ENCODE data around the gene ACIN1.
"Not testable (repeated sequence)": the region's sequence is repeated elsewhere in the genome, so short reads cannot be mapped to it uniquely, and the experiment has no call there.

Gene ACIN1

GRCh38 chr14:23124337-23124954 is 29.5 kb upstream of the ACIN1 start:
- DNase-seq (ENCODE audit: low spot score) = no peak

DNA sequence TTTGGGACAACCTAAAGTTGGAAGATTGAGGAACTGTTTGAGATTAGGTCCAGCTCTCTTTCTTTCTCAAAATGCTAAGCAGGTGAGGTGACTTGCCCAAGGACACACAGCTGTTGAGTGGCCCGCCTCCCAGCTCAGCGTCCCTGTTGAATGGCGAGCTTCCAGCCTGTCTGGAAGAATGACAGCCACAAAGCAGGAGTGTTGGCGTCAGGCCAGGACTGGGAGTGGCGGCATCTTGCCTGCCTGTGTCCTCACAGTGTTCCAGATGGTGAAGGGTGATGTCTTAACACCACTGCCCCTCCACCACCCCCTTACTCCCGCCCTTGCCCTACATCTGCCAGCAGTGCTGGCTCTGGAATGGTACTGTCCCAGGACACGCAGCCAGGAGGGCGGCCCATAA is 28.5 kb upstream of the ACIN1 start:
- DNase-seq (ENCODE audit: low spot score) = no peak

DNA sequence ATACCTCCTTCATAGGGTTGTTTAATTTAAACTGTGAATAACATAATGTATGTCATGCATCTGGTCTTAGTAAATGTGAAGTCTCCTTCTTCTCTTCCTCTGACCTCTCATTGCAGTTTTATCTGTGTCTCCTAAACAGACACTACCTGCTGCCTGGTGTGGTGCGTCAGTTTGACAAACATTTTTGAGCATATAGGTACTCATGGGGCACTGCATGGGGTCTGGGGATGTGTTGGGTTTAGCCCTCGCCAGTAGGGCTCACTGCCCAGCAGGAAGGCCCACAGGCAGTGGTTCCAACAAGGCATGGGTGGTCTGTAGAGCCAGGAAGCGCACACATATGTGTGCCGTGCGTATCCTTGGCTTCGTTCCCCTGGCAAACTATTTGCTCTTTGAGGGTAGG is 27.1 kb upstream of the ACIN1 start:
- DNase-seq (ENCODE audit: low spot score) = no peak

- DNase-seq (ENCODE audit: low spot score) = peak; percentile 18
Measured at GRCh38 chr14:23121361-23121771, 26.4 kb upstream of the ACIN1 start.

DNA sequence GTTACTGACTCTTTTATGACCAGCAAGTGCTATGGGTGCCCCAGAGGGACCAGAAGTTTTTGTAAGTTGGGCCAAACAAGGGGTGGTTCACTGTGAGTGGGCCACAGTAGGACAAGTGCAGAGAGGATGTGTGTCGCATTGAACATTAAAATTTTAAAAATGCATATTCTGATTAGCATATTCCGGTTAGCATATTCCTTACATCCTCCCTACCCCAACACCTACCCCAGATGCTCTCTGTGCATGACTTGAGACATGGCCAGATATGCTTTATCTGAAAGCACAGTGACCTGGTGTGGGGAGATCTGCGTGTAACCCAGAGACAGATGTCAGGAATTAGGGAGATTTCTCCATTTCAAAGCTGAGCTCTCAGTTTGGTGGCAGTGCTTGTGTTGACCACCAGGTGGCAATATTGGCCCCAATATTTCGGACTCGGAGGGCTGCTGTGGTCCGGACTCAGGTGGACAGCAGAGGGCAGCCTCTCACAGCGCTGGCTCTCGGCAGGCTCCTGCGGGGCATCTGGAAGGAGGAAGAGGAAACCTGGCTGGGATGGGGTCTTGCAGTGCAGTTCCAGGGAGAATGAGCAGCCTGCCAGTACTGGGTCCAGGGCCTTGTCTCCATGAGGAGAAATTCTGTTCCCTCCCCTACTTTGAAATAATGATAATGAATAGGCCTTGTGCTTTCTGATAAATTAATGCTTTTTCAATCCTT is 25.8 kb upstream of the ACIN1 start:
- peak; percentile 88 for DNase-seq (ENCODE audit: low spot score)

GRCh38 chr14:23119363-23120327 is 24.7 kb upstream of the ACIN1 start:
- DNase-seq (ENCODE audit: low spot score) = no peak

- DNase-seq (ENCODE audit: low spot score) = no peak
Measured at GRCh38 chr14:23118506-23119362, 23.8 kb upstream of the ACIN1 start, which contains the start of gene CEBPE. Gene CEBPE, minus strand, starts transcription at chr14:23119255. Its CDS starts 164 bp downstream, at chr14:23119091.

- no peak for DNase-seq (ENCODE audit: low spot score)
Measured at GRCh38 chr14:23117371-23118020, 22.6 kb upstream of the ACIN1 start.

GRCh38 chr14:23115918-23116317 is 21.0 kb upstream of the ACIN1 start:
- DNase-seq (ENCODE audit: low spot score) = no peak

DNA sequence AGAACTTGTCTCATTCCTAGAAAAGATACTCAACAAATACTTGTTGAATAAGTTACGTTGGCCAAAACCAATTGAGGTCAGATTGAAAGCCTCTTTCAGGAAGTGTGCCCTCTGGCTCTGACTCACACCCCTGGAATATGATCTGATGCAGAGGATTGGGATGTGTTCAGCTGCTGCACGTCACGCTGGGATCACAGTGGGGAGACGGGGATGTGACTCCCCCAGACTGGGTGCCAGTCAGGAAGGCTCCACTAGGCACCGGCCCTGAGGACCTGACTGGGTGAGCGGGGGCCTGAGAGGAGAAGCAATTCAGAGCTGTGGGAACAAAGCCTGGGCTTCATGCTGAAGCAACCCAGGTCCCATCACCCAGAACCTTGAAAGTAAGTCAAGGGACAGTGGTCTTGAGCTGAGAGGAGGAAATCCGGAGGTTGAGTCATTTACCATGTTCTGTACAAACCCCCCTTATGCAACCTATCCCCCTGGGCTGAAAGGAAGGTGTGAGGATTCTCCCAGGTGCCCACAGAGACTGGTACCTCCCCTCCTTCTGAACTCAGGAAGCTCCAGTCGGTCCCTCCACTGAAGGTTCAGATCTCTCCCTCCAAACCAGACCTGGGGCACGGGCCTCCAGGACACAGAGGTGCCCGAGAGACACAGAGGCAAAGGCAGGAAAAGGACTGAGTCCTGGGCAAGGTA is 20.2 kb upstream of the ACIN1 start:
- DNase-seq (ENCODE audit: low spot score) = no peak

- DNase-seq (ENCODE audit: low spot score) = no peak
Measured at GRCh38 chr14:23114669-23115038, 19.7 kb upstream of the ACIN1 start.

GRCh38 chr14:23114120-23114458 is 19.2 kb upstream of the ACIN1 start:
- DNase-seq (ENCODE audit: low spot score) = no peak

DNA sequence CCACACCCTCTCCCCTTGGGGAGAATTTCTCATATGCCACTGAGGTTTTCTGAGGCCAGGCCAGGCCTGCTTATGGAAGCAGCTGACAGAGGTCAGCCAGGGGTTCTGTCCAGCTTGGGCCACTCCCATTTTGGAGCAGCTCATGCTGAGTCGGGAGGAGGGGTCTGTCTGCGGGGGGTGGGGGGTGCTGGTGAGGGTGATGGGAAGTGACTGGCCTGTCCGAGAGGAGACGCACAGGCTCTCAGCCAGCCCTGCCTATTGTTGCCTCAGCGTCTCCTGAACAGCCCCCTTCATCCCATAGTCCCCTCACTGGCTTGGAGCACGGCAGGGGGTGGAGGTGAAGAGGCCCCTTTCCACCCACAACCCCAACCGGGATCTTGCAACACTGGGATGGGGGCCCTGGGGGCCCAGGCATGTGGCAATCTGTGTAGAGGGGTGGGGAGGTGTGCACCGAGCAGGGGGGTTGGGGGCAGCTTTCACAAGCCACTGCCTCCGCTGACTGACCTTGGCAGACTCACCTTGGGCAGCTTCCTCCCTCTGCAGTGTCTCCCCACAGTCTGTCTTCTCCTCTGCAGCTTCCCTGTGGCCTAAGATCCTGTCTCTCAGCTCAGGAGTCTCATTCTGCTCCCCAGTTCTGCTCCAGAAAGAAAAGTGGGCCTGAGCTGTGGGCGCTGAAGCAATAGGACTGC is 18.6 kb upstream of the ACIN1 start:
- no peak for DNase-seq (ENCODE audit: low spot score)

GRCh38 chr14:23112359-23113178 is 17.6 kb upstream of the ACIN1 start:
- DNase-seq (ENCODE audit: low spot score) = no peak

GRCh38 chr14:23110579-23111365 is 15.8 kb upstream of the ACIN1 start:
- DNase-seq (ENCODE audit: low spot score) = no peak

- DNase-seq (ENCODE audit: low spot score) = no peak
Measured at GRCh38 chr14:23109769-23110168, 14.8 kb upstream of the ACIN1 start.

- not testable (repeated sequence) for DNase-seq (ENCODE audit: low spot score)
Measured at GRCh38 chr14:23108169-23108568, 13.2 kb upstream of the ACIN1 start.

GRCh38 chr14:23107620-23108019 is 12.7 kb upstream of the ACIN1 start:
- DNase-seq (ENCODE audit: low spot score) = not testable (repeated sequence)

- DNase-seq (ENCODE audit: low spot score) = no peak
Measured at GRCh38 chr14:23106747-23107045, 11.8 kb upstream of the ACIN1 start.

All from activated CD4-positive, alpha-beta T cell treated with anti-CD3 and anti-CD28 coated beads, Interleukin-2, Interleukin-4, amounts not matched to agents 100 ng/mL and 50 ng/mL, durations not matched to agents 16 hours and 8 hours (primary cell).